Nephron progenitor cell (in vitro differentiated cells): ENCODE measurements around the gene PBX1.
A peak's percentile ranks its signal among the peaks of the same experiment; 100 is the strongest.

Experiments
- DNase-seq: peaks from one replicate; pipeline ENCODE4 v3.0.0; 2021
- H3K27ac Mint-ChIP-seq: 2 replicates; pipeline ENCODE4 v1.8.0; 2021; ENCODE audit warnings: mild to moderate bottlenecking, moderate library complexity, mixed read lengths
- H3K27me3 Mint-ChIP-seq: 2 replicates; pipeline ENCODE4 v1.8.0; 2021; ENCODE audit warnings: mild to moderate bottlenecking, low read depth, mixed read lengths; ENCODE audit not compliant: poor library complexity
- H3K36me3 Mint-ChIP-seq: 2 replicates; pipeline ENCODE4 v1.8.0; 2021; ENCODE audit warnings: low read depth, mixed read lengths
- H3K4me1 Mint-ChIP-seq: 2 replicates; pipeline ENCODE4 v1.8.0; 2021; ENCODE audit warnings: mixed read lengths
- H3K4me3 Mint-ChIP-seq: 2 replicates; pipeline ENCODE4 v1.8.0; 2021; ENCODE audit warnings: mild to moderate bottlenecking, moderate library complexity, mixed read lengths
- H3K9me3 Mint-ChIP-seq: 2 replicates; pipeline ENCODE4 v1.8.0; 2021; ENCODE audit warnings: mild to moderate bottlenecking, moderate library complexity, mixed read lengths
- TF ChIP-seq, protein P1 (sequence below): fragments of 200-600 bp; sonication (generic); IDR thresholded peaks from 2 replicates; pipeline ENCODE4 v1.5.0; 2021; ENCODE audit warnings: antibody characterized with exemption

Gene PBX1

DNA sequence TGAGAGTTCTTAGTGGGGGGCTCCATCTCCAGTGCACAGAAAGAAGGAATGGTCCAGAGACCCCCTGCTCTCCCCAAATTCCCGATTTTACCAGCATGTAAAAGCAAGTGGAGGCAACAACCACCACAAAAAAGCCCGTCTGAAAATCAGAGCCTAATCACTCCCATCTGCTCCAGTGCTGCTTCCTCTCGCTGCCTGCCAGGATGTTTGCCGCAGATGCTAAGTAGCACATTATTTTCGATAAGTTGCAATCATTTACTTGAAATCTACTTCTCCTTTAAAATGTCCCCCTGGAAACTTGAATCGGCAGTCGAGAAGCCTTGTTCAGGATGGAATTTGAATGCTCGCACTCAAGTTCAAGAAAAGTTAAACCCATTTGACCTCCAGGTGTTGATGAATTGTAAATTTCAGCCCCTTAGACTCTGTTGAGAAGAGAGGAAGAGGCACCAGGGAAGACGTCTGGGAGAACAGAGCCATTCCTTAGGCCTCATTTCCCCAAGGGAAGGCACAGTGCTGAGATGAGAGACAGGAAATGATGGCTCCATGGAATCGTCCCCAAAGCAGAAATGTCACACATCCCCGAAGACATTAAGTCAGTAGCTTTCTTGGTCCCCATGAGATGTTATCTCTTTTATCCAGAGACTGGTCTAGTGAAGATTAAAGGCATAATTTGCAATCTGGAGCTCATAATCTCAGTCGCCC lies 221.3 kb downstream of the PBX1 start:
- peaks cover 25% of the 10 kb centered on the region for H3K36me3 Mint-ChIP-seq
- DNase-seq = no peak
- no peaks in the 10 kb centered on the region for H3K9me3 Mint-ChIP-seq
- no peaks in the 10 kb centered on the region for H3K27me3 Mint-ChIP-seq
- H3K4me3 Mint-ChIP-seq = peak overlapping the region; percentile 7
- H3K27ac Mint-ChIP-seq = peak overlapping the region; percentile 86
- H3K4me1 Mint-ChIP-seq = peaks cover 76% of the 10 kb centered on the region
- TF ChIP-seq, protein P1, sequence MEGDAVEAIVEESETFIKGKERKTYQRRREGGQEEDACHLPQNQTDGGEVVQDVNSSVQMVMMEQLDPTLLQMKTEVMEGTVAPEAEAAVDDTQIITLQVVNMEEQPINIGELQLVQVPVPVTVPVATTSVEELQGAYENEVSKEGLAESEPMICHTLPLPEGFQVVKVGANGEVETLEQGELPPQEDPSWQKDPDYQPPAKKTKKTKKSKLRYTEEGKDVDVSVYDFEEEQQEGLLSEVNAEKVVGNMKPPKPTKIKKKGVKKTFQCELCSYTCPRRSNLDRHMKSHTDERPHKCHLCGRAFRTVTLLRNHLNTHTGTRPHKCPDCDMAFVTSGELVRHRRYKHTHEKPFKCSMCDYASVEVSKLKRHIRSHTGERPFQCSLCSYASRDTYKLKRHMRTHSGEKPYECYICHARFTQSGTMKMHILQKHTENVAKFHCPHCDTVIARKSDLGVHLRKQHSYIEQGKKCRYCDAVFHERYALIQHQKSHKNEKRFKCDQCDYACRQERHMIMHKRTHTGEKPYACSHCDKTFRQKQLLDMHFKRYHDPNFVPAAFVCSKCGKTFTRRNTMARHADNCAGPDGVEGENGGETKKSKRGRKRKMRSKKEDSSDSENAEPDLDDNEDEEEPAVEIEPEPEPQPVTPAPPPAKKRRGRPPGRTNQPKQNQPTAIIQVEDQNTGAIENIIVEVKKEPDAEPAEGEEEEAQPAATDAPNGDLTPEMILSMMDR = no peak

DNA sequence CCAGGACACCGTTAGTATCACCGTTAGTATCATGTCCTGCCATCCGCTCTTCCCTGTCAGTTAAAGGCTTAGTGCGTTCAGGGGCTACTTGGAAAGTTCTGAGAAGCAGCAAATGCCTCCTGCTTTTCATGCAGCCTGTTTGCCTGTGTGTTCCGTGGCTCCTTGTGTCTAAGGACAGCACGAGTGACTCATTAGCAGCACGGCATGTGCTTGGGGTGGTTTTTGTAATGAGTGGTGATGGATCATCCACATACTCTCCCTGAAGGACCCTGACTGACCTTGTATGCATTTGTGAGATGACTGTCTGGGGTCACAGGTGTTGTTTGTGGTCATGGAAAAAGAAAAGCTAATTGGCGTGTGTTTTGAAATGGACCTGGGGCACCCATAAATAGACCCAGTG lies 221.9 kb downstream of the PBX1 start:
- Mint-ChIP-seq H3K27me3 (no peaks in the 10 kb centered on the region), H3K27ac (no peak overlapping the region), H3K4me1 (peaks cover 76% of the 10 kb centered on the region), H3K4me3 (no peak overlapping the region), H3K9me3 (no peaks in the 10 kb centered on the region), H3K36me3 (peaks cover 25% of the 10 kb centered on the region)
- TF ChIP-seq, protein P1 = no peak
- no peak for DNase-seq

DNA sequence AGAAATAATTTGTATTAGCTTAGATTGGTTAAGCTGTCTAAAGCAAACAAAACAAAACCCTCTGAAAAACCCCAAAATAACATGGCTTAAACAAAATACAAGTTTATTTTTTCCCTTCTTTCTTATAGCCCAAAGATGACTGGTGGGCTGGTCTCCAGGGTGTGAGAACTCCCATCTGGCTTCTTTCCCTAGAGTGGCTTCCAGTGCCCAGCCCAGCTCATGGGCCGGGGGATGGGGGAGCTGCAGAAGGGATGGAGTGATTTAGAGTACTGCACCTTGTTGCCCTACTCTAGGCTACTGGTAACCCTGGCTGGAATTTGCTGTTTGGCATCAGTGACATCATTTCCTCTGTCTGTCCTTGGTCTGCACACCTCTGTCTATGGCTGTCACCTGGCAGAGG lies 223.0 kb downstream of the PBX1 start:
- Mint-ChIP-seq H3K27ac (peak overlapping the region; percentile 68), H3K4me1 (peaks cover 76% of the 10 kb centered on the region), H3K9me3 (no peaks in the 10 kb centered on the region), H3K27me3 (no peaks in the 10 kb centered on the region), H3K36me3 (peaks cover 25% of the 10 kb centered on the region), H3K4me3 (no peak overlapping the region)
- TF ChIP-seq, protein P1 = no peak
- DNase-seq = no peak

DNA sequence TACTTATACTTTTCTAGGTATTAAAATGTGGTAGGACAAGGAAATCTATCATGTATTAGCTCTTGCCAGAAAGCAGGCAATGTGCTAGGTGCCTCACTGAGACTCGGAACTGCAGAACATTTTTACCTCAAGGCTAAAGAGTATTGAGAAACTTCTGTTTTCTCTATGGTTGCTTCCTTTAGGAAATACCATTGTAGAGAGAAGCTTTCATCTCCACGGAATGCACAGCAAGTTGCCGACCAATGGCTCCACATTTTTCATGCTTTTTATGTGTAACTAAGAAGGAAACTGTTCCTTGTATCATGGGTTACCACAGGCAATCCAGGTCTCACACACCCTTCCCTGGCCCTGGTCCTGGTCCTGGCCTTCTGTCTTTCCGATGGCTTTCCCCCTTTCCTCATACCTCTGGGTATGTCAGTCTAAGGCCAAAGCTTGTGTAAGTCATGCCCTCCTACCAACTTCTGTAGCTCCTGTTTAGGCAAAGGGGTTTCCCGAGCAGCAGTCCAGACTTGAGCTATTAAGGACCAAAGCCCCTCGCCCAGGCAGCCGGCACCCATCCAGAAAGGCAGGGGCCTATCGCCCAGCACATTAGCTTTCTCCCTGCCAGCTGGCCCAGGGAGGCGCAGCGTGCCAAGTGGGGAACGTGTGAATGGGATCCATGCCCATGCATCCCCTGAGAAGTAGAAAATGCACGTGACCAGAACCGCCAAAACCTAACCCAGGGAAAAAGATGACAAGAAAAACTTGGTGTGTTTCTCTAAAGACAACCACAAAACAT lies 225.0 kb downstream of the PBX1 start:
- Mint-ChIP-seq H3K4me1 (peaks cover 87% of the 10 kb centered on the region), H3K9me3 (no peaks in the 10 kb centered on the region), H3K4me3 (no peak overlapping the region), H3K36me3 (peaks cover 25% of the 10 kb centered on the region), H3K27ac (no peak overlapping the region), H3K27me3 (no peaks in the 10 kb centered on the region)
- TF ChIP-seq, protein P1 = no peak
- no peak for DNase-seq

DNA sequence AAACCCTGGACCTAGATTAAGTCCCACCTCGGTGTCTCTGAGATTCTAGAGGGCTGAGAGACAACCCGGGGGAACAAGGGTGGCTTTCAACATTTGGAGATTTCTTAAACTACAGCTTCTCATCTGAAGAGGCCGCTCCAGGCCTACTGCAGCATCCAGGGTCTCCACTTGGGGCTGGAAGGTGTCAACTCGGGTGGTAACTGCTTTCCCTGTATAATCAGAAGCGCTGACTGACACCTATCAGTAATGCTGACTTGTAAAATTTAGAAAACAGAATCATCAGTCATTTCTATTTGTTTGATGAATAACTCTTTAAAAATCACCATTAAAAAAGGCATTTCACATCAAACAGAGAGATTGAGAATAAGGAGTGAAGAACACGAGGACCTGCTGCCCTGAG lies 226.0 kb downstream of the PBX1 start:
- TF ChIP-seq, protein P1 = no peak
- peaks cover 87% of the 10 kb centered on the region for H3K4me1 Mint-ChIP-seq
- H3K9me3 Mint-ChIP-seq = no peaks in the 10 kb centered on the region
- H3K27ac Mint-ChIP-seq = no peak overlapping the region
- no peak for DNase-seq
- peaks cover 25% of the 10 kb centered on the region for H3K36me3 Mint-ChIP-seq
- no peak overlapping the region for H3K4me3 Mint-ChIP-seq
- no peaks in the 10 kb centered on the region for H3K27me3 Mint-ChIP-seq
